HG03175 (cell line): ENCODE results near the gene GRM1.
"Not testable (repeated sequence)": the region's sequence is repeated elsewhere in the genome, so short reads cannot be mapped to it uniquely, and the experiment has no call there.

Experiments
- ATAC-seq: cut with Tn5 transposase; IDR thresholded peaks from one replicate; pipeline ENCODE4 v1.9.1; 2021; ENCODE audit warnings: mild to moderate bottlenecking, moderate library complexity; ENCODE audit not compliant: unreplicated experiment

The GRM1 gene

GRCh38 chr6:146267946-146268345 lies 239.1 kb downstream of the GRM1 start:
- ATAC-seq: no peak

DNA sequence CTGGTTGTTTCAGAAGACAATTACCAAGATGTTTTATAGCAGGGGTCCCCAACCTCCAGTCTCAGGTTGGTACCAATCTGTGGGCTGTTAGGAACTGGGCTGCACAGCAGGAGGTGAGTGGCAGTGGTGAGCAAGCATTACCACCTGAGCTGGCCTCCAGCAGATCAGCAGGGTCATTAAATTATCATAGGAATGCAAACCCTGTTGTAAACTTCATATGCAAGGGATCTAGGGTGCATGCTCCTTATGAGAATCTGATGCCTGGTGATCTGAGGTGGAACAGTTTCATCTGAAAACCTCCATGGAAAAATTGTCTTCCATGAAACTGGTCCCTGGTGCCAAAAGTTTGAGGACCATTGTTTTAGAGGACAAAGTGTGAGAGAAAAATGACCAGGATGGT lies 240.6 kb downstream of the GRM1 start:
- ATAC-seq: no peak

GRCh38 chr6:146271163-146271562 lies 242.3 kb downstream of the GRM1 start:
- not testable (repeated sequence) for ATAC-seq

DNA sequence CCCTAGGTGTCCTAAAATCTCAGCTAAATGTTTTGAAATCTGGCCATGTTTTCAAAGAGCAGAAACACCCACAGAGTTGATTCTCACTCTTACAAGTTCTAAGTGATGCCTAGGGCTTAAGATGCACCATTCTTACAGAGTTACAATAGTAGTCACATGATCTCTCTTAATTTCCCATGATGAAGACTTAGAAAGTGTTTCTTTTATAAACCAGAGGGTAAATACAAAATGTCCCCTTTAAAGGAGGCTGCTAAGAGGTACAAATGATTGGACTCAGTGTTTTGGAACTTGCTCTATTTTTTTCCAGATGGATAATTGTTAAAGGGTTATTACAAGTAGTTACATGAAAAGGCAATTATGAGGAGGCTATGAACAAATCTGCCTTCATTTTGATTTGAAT lies 244.6 kb downstream of the GRM1 start:
- no peak for ATAC-seq

- ATAC-seq: no peak
Observed at GRCh38 chr6:146277142-146277541, 248.3 kb downstream of the GRM1 start.

GRCh38 chr6:146281651-146282362 lies 252.9 kb downstream of the GRM1 start:
- ATAC-seq: no peak

DNA sequence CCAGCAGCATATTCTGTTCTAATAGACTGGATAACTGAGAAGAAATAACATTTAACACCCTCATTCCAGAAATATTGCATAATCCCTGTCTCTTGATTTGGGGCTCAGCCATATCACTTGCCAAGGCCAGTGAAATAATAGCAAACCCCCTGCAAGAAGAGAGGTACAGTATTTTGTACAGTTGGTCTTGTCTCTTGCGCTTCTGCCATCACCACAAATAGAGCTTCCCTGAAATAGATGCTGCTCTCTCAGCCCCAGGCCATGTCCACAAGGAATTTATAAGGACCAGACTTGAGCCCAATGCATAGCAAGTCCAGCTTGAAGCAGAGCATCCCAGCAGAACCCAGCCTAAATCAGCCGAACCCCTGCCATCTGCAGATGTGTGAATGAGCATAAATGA lies 254.0 kb downstream of the GRM1 start:
- no peak for ATAC-seq

DNA sequence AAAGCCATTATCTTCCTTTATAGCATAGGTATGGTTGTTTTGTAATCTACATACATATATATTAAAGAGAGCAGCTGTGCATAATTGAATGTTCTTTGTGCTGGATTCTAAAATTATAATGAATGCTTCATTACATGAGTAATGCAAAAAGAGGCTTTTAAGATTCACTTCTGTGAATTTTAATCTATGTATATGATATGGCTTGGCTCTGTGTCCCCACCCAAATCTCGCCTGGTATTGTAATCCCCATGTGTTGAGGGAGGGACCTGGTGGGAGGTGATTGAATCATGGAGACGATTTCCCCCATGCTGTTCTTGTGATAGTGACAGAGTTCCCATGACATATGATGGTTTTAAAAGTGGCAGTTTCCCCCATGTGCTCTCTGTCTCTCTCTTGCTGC lies 255.4 kb downstream of the GRM1 start:
- no peak for ATAC-seq

DNA sequence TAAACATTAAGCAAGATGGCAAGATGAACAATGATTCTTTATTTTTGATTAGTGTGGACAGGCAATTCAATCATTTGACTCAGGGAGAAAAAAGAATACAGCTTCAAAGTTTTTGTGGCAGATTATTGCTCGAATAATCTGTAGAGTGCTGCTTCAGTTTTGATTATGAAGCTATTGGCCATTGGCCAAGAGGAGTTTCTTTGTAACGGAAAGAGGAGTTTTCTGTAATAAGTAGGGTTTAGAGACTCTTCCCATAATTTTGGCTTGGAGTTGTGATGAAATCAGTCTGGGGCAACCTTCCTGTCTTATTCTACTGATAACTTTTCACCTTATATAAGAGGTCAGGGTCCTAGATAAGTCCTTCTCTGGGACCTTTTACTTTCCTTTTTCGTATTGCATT lies 258.1 kb downstream of the GRM1 start:
- no peak for ATAC-seq

- ATAC-seq: no peak
Observed at GRCh38 chr6:146287691-146288369, 259.0 kb downstream of the GRM1 start.

DNA sequence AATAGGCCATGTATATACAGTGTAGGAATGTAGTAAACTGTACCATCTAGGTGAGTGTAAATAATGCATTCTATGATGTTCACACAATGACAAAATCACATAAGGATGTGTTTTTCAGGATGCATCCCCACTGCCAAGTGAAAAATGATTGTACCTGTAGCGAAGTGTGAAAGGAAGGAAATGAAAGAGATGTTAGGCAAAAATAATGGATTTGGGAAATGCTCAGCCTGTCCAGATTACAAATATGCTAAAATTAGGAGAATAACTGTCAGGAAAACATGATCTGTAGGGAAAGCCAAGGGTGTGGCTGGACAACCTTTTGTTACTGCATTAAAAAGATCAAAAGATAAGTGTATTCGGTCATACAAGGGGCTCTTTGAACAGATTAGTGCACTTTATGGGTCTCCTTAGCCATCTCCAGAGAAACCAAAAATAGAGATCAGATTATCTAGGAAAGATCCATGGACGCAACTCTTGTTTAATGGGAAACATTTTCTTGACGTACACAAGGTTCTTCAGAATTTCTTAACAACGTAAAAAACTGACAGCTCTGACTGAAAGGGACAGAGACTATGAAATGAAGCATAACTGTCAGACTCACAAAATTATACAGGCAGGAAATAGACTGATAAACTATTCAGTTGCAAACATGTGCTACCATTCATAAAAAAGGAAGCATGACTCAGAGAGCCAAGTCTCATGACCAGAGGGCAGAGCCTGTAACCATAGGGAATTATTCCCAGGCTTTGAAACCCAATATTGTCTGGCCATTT lies 261.1 kb downstream of the GRM1 start:
- ATAC-seq: no peak

DNA sequence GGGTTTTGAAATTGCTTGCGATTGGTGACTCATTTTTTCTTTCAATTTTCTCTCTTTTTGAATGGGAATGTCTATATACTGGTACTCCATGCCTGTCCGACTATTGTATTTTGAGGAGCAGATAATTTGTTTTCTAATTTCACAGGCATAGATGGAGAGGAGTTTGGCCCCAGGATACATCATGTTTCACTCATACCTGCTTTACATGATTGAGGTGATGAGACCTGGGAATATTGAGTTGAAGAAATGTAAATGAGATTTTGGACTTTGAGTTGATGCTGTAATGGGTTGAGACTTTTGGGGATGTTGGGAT lies 261.7 kb downstream of the GRM1 start:
- no peak for ATAC-seq

DNA sequence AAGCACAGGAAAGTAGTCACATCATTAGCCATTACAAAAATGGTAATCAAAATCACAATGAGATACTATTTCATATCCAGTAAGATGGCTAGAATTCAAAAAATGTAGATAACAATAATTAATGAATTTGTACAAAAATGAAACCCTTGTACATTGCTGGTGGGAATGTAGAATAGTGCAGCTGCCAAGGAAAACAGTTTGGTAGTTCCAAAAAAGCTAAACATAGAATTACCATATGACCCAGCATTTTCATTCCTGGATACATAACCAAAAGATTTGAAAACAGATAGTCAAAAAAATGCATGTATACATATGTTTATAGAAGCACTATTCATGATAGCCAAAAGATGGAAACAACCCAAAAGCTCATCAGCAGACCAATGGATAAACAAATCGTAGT lies 263.6 kb downstream of the GRM1 start:
- no peak for ATAC-seq

DNA sequence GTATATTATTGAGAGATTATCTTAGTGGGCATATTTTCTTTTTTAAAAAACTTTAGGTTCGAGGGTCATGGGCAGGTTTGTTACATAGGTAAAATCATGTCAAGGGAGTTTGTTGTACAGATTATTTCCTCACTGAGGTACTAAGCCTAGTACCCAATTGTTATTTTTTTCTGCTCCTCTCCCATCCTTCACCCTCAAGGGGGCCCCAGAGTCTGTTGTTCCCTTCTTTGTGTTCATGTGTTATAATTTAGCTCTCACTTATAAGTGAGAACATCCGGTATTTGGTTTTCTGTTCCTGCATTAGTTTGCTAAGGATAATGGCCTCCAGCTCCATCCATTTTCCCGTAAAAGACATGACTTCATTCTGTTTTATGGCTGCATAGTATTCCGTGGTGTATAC lies 266.8 kb downstream of the GRM1 start:
- ATAC-seq: no peak

GRCh38 chr6:146297815-146298214 lies 269.0 kb downstream of the GRM1 start:
- no peak for ATAC-seq

DNA sequence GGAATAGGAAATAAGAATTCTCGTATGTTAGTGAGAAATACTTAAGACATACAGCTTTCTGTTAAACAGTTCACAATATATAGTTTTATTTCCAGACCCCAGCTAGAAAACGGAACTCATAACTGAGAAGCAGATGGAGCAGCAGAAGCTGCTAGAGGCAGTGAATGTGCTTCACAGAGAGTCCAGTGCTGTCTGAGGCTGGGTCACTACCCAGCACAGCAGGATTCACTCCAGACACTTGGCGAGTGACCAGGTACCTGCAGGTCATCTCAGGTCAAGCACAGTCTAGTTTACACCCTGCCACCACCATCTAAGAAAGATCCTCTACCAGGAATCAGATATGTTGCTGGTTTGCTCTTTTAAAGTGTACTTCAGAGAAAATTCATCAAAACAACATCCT lies 271.7 kb downstream of the GRM1 start:
- no peak for ATAC-seq

DNA sequence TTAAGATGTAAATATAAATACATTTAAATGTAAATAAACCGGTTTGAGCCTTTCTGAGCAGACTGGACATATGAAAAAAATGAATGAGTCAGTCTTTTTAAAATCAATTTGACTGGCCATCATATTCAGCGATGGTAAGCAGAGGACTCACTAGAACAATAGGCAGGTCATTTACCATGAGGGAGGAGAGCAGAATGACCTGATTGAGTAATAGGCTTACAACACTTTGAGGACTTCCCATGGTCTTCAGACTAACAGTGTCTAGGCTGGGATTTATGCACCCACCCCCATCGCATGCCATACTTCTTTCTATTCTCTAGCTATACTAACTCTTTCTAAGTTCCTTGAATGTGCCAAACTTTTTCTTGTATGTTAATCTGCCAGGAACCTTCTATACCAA lies 272.9 kb downstream of the GRM1 start:
- ATAC-seq: no peak

GRCh38 chr6:146302994-146303393 lies 274.1 kb downstream of the GRM1 start:
- no peak for ATAC-seq

GRCh38 chr6:146304181-146304580 lies 275.3 kb downstream of the GRM1 start:
- no peak for ATAC-seq

- no peak for ATAC-seq
Observed at GRCh38 chr6:146305092-146305491, 276.2 kb downstream of the GRM1 start.

DNA sequence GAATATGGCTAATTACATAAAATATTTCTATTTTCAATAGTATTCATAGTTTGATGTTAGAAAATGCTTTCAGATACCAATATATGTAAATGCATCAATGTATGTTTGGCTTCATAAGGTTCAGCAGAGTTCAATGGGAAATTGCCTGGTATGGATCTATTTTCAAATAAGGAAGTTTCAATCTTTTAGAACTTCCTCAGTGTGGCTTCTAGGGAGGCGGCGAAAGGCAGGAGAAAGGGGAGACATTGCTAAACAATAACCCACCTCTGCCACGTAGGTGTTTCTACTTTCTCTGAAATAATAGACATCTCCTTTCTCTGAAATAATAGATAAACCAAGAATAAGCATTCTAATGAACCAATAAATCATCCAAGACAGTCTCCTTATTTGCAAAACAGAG lies 277.1 kb downstream of the GRM1 start:
- ATAC-seq: no peak

GRCh38 chr6:146310628-146311027 lies 281.8 kb downstream of the GRM1 start:
- ATAC-seq: no peak
